HEK293T (cell line): ENCODE data around the gene SEMA5A.

Experiments
- CTCF ChIA-PET: fragments of 350-600 bp; formaldehyde crosslinking; extraction: SDS; loops from one replicate; lab custom pipeline; 2021; ENCODE audit warnings: antibody characterized with exemption, inconsistent platforms; lab: Yijun Ruan, JAX
- POLR2A ChIA-PET: fragments of 350-600 bp; formaldehyde crosslinking; extraction: SDS; loops from one replicate; lab custom pipeline; 2020; ENCODE audit warnings: antibody characterized with exemption, inconsistent platforms; lab: Yijun Ruan, JAX
- DNase-seq: peaks from one replicate; pipeline ENCODE4 v3.0.0; 2012; ENCODE audit warnings: mixed read lengths; ENCODE audit errors: extremely low spot score
- ARNT ChIP-seq: fragments of 450-650 bp; IDR thresholded peaks from 2 replicates; pipeline ENCODE4 v1.6.1; 2017; ENCODE audit warnings: mild to moderate bottlenecking
- BHLHE40 ChIP-seq: fragments of 450-650 bp; IDR thresholded peaks from 2 replicates; pipeline ENCODE4 v1.6.1; 2016; ENCODE audit warnings: mild to moderate bottlenecking, moderate library complexity, borderline replicate concordance
- CTBP1 ChIP-seq: fragments of 450-650 bp; IDR thresholded peaks from 2 replicates; pipeline ENCODE4 v1.6.1; 2016; ENCODE audit warnings: borderline replicate concordance
- ELF4 ChIP-seq: fragments of 450-650 bp; IDR thresholded peaks from 2 replicates; pipeline ENCODE4 v1.6.1; 2017; ENCODE audit warnings: antibody characterized with exemption
- FOXA1 ChIP-seq: fragments of 450-650 bp; IDR thresholded peaks from 2 replicates; pipeline ENCODE4 v1.6.1; 2016; ENCODE audit warnings: mild to moderate bottlenecking
- FOXK2 ChIP-seq: fragments of 450-650 bp; IDR thresholded peaks from 2 replicates; pipeline ENCODE4 v1.6.1; 2016; ENCODE audit warnings: mild to moderate bottlenecking
- FOXM1 ChIP-seq: fragments of 450-650 bp; IDR thresholded peaks from 2 replicates; pipeline ENCODE4 v1.6.1; 2017; ENCODE audit warnings: mild to moderate bottlenecking, borderline replicate concordance
- HDGF ChIP-seq: fragments of 450-650 bp; IDR thresholded peaks from 2 replicates; pipeline ENCODE4 v1.6.1; 2017; ENCODE audit warnings: antibody characterized with exemption, borderline replicate concordance
- L3MBTL2 ChIP-seq: fragments of 450-650 bp; conservative IDR thresholded peaks from 2 replicates; pipeline ENCODE4 v1.6.1; 2016; ENCODE audit warnings: mild to moderate bottlenecking
- LEF1 ChIP-seq: fragments of 450-650 bp; IDR thresholded peaks from 2 replicates; pipeline ENCODE4 v1.6.1; 2017; ENCODE audit warnings: mild to moderate bottlenecking, borderline replicate concordance
- NFRKB ChIP-seq: fragments of 450-650 bp; IDR thresholded peaks from 2 replicates; pipeline ENCODE4 v1.6.1; 2016; ENCODE audit warnings: mild to moderate bottlenecking, moderate library complexity
- PKNOX1 ChIP-seq: fragments of 450-650 bp; IDR thresholded peaks from 2 replicates; pipeline ENCODE4 v1.6.1; 2016
- SP1 ChIP-seq: fragments of 450-650 bp; IDR thresholded peaks from 2 replicates; pipeline ENCODE4 v1.6.1; 2017
- SUZ12 ChIP-seq: fragments of 450-650 bp; IDR thresholded peaks from 2 replicates; pipeline ENCODE4 v1.6.1; 2016; ENCODE audit warnings: mild to moderate bottlenecking
- TARDBP ChIP-seq: fragments of 450-650 bp; IDR thresholded peaks from 2 replicates; pipeline ENCODE4 v1.6.1; 2016
- ZNF384 ChIP-seq: fragments of 450-650 bp; IDR thresholded peaks from 2 replicates; pipeline ENCODE4 v1.6.1; 2016

SEMA5A gene

DNA sequence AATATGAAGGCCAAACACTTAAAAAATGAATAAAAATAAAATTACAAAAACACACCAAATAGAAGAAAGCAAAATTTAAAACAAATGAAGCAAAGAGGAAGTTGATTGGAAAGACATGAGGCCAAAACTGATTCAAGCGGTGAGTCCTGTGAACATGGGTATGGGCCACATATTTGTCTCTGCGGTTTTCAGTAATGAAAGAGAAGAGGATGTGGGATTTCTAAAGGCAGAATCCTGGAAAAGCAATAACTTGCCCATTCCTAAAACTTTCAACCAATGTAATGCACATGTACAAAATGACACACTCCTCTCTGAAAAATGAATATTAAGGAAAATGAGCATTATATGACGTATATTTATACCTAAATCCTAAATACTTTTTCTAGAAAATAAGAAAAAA is 263.7 kb downstream of the SEMA5A start:
- no peak for TF ChIP-seq NFRKB
- TF ChIP-seq L3MBTL2, result no peak
- no peak for TF ChIP-seq HDGF
- TF ChIP-seq CTBP1, result no peak
- TF ChIP-seq TARDBP, result no peak
- no peak for TF ChIP-seq ZNF384
- TF ChIP-seq SUZ12, result no peak
- no peak for TF ChIP-seq PKNOX1
- no peak for TF ChIP-seq ARNT
- TF ChIP-seq BHLHE40, result no peak
- TF ChIP-seq SP1, result no peak
- no peak for TF ChIP-seq FOXA1
- TF ChIP-seq FOXM1, result no peak
- no peak for TF ChIP-seq ELF4
- no peak for TF ChIP-seq FOXK2
- DNase-seq, result no peak
- ChIA-PET POLR2A (no interaction called here), CTCF (no interaction called here)

- POLR2A ChIA-PET, result no interaction called here
- TF ChIP-seq CTBP1 (no peak), ARNT (no peak), ELF4 (no peak), SP1 (no peak), FOXK2 (no peak), NFRKB (no peak), PKNOX1 (no peak), TARDBP (no peak), FOXM1 (no peak), L3MBTL2 (no peak), HDGF (no peak), BHLHE40 (no peak), FOXA1 (no peak)
- CTCF ChIA-PET, result no interaction called here
- no peak for DNase-seq
These were observed 266.1 kb downstream of the SEMA5A start for GRCh38 chr5:9279774-9280173.

DNA sequence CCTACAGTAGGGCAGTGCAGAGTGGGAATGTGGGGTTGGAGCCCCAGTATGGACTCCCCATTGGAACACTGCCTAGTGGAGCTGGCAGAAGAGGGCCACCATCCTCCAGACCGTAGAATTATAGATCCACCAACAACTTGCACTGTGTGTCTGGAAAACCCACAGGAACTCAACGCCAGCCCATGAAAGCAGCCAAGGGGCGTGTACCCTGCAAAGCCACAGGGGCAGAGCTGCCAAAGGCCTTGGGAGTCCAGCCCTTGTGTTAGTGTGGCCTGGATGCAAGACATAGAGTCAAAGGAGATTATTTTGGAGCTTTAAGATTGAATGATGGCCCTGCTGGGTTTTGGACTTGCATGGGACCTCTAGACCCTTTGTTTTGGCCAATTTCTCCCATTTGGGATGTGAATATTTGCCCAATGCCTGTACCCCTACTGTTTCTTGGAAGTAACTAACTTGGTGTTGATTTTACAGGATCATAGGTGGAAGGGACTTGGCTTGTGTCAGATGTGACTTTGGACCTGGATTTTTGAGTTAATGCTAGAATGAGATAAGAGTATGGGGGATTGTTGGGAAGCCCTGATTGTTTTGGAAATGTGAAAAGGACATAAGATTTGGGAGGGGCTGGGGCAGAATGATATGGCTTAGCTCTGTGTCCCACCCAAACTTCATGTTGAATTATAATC is 266.8 kb downstream of the SEMA5A start:
- CTCF ChIA-PET, result no interaction called here
- TF ChIP-seq ZNF384 (no peak), ELF4 (no peak), FOXM1 (no peak), SP1 (no peak), SUZ12 (no peak), ARNT (no peak), BHLHE40 (no peak)
- POLR2A ChIA-PET, result no interaction called here
- DNase-seq, result no peak

DNA sequence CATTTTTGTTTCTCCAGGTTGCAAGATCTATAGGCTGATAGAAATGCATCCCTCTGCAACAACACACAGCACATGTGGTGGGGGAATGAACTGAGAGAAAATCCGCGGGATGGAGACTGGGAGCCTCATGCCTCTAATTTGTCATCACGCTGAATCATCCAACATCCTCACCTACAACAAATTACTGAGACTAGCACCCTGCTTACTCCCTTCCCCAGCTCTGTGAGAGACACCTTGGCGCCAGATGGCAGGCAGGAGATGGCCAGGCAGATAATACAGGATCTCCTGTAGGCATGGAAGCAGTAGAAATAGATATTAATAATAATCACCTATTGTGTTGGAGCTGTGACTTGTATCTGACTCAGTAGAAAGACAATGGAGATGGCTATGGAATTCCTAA is 276.9 kb downstream of the SEMA5A start:
- CTCF ChIA-PET, result no interaction called here
- no peak for DNase-seq
- POLR2A ChIA-PET, result no interaction called here
- no peak for TF ChIP-seq ZNF384
- TF ChIP-seq TARDBP, result no peak
- TF ChIP-seq L3MBTL2, result no peak
- TF ChIP-seq ELF4, result no peak

DNA sequence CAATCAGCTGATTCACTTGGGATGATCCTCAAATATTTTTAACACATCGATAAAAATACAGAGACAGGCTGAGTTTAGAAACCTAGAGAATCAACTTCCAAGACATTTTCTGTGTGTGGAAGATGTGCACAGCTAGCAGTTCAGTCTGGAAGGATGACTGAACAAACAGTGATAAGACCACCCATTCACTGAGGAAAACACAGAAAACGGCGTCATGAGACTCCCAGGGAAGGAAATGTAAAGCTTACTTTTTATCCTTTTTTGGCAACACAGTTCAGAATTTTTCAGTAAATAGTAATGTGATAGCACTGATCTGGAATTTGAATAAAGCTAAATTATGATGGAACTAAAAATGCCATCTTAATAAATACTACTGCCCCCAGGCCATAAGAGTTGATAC is 277.6 kb downstream of the SEMA5A start:
- no peak for TF ChIP-seq FOXM1
- no peak for DNase-seq
- ChIA-PET CTCF (no interaction called here), POLR2A (no interaction called here)

GRCh38 chr5:9265441-9266287 is 280.2 kb downstream of the SEMA5A start:
- POLR2A ChIA-PET, result no interaction called here
- DNase-seq, result no peak
- TF ChIP-seq PKNOX1, result no peak
- TF ChIP-seq FOXM1, result no peak
- TF ChIP-seq TARDBP, result no peak
- TF ChIP-seq L3MBTL2, result no peak
- TF ChIP-seq HDGF, result no peak
- no peak for TF ChIP-seq ZNF384
- TF ChIP-seq SUZ12, result no peak
- no peak for TF ChIP-seq LEF1
- TF ChIP-seq SP1, result no peak
- CTCF ChIA-PET, result no interaction called here

- POLR2A ChIA-PET, result no interaction called here
- CTCF ChIA-PET, result no interaction called here
- TF ChIP-seq ELF4 (no peak), SUZ12 (no peak)
- DNase-seq, result no peak
These were observed 281.6 kb downstream of the SEMA5A start for GRCh38 chr5:9264301-9264700.
